IMR-90 (cell line): ENCODE results near the gene AGPAT1. TPM values are rescaled to one million over a fixed set of nuclear protein-coding genes. Genes with fewer than 3 reads are reported as not detected.

Experiments
- ATAC-seq: fragments of 200-7000 bp; cut with Tn5 transposase; 2 replicates; pipeline ENCODE4 v1.9.1; 2020; ENCODE audit warnings: low read depth, mild to moderate bottlenecking, moderate library complexity
- Bru-seq: library from RNA; stranded (reverse); fragments of 400-500 nt; gene quantifications from one replicate; lab custom pipeline; 2021; lab: Mats Ljungman, UMichigan
- BruChase-seq, 2 experiments: library from RNA; stranded (reverse); fragments of 400-500 nt; gene quantifications; one replicate each; lab custom pipeline; 2021; lab: Mats Ljungman, UMichigan
- BruUV-seq: library from RNA; stranded (reverse); fragments of 400-500 nt; replicated peaks from 2 replicates; lab custom pipeline; 2021; lab: Mats Ljungman, UMichigan
- CTCF ChIA-PET: fragments of 300-600 bp; formaldehyde crosslinking; extraction: SDS; loops from one replicate; lab custom pipeline; 2021; ENCODE audit warnings: antibody characterized with exemption; lab: Yijun Ruan, JAX
- POLR2A ChIA-PET: fragments of 300-600 bp; sonication (Branson Sonifier 250); formaldehyde crosslinking; loops from one replicate; lab custom pipeline; 2022; ENCODE audit warnings: antibody characterized with exemption; ENCODE audit not compliant: unreplicated experiment; lab: Charles Lee
- DNase-seq: peaks from one replicate; pipeline ENCODE4 v3.0.0; 2013
- H2AFZ ChIP-seq: replicated peaks from 2 replicates; pipeline ENCODE3; 2013; ENCODE audit warnings: low read length, mild to moderate bottlenecking; ENCODE audit not compliant: poor library complexity
- H2AK5ac ChIP-seq: 2 replicates; pipeline ENCODE4 v1.6.1; 2013; ENCODE audit warnings: low read depth, low read length, inconsistent platforms
- H2AK9ac ChIP-seq: replicated peaks from 2 replicates; pipeline ENCODE3; 2013; ENCODE audit warnings: mild to moderate bottlenecking, low read depth, low read length, moderate library complexity; ENCODE audit not compliant: poor library complexity
- H2BK120ac ChIP-seq: 2 replicates; pipeline ENCODE4 v1.6.1; 2013; ENCODE audit warnings: low read depth, low read length, inconsistent platforms
- H2BK15ac ChIP-seq: 3 replicates; pipeline ENCODE4 v1.6.1; 2013; ENCODE audit warnings: low read depth, low read length, inconsistent platforms
- H2BK20ac ChIP-seq: 2 replicates; pipeline ENCODE4 v1.6.1; 2013; ENCODE audit warnings: low read depth, mild to moderate bottlenecking, inconsistent platforms, low read length, moderate library complexity
- H2BK5ac ChIP-seq: 2 replicates; pipeline ENCODE4 v1.6.1; 2013; ENCODE audit warnings: mild to moderate bottlenecking, low read depth, low read length, inconsistent platforms; ENCODE audit not compliant: poor library complexity, severe bottlenecking
- H3K14ac ChIP-seq: replicated peaks from 2 replicates; pipeline ENCODE4 v1.6.1; 2013; ENCODE audit warnings: low read depth, low read length, inconsistent platforms
- H3K18ac ChIP-seq: 2 replicates; pipeline ENCODE4 v1.6.1; 2013; ENCODE audit warnings: low read depth, low read length, control low read depth
- H3K23ac ChIP-seq: 2 replicates; pipeline ENCODE4 v1.6.1; 2013; ENCODE audit warnings: low read depth, low read length, inconsistent platforms
- H3K27ac ChIP-seq: 2 replicates; pipeline ENCODE4 v1.5.1; 2013; ENCODE audit warnings: mild to moderate bottlenecking, control low read depth, low read length; ENCODE audit not compliant: insufficient read depth
- H3K27me3 ChIP-seq: 2 replicates; pipeline ENCODE4 v1.6.1; 2013; ENCODE audit warnings: low read length; ENCODE audit not compliant: control insufficient read depth, insufficient read depth
- H3K36me3 ChIP-seq: 2 replicates; pipeline ENCODE4 v1.6.1; 2013; ENCODE audit warnings: low read length, mixed read lengths; ENCODE audit not compliant: control insufficient read depth, insufficient read depth
- H3K4ac ChIP-seq: 2 replicates; pipeline ENCODE4 v1.6.1; 2013; ENCODE audit warnings: low read depth, low read length, inconsistent platforms
- H3K4me1 ChIP-seq: 2 replicates; pipeline ENCODE4 v1.6.1; 2013; ENCODE audit warnings: low read length, mixed read lengths; ENCODE audit not compliant: control insufficient read depth, insufficient read depth
- H3K4me2 ChIP-seq: 2 replicates; pipeline ENCODE4 v1.6.1; 2013; ENCODE audit warnings: low read depth, mild to moderate bottlenecking, control low read depth, low read length, moderate library complexity
- H3K4me3 ChIP-seq: 2 replicates; pipeline ENCODE4 v1.5.1; 2013; ENCODE audit warnings: low read depth, mild to moderate bottlenecking, control low read depth, low read length, moderate library complexity; ENCODE audit not compliant: insufficient read depth
- H3K56ac ChIP-seq: 2 replicates; pipeline ENCODE4 v1.6.1; 2013; ENCODE audit warnings: low read length, inconsistent platforms; ENCODE audit not compliant: insufficient read depth; ENCODE audit errors: extremely low read depth
- H3K79me1 ChIP-seq, 2 experiments: 2 replicates each; pipeline ENCODE4 v1.6.1; 2013; ENCODE audit warnings: low read length in 2 of 2, inconsistent platforms in 1 of 2, low read depth in 1 of 2
- H3K9ac ChIP-seq: 2 replicates; pipeline ENCODE4 v1.6.1; 2013; ENCODE audit warnings: low read depth, low read length, control low read depth
- H3K9me1 ChIP-seq: 2 replicates; pipeline ENCODE4 v1.6.1; 2013; ENCODE audit warnings: low read length, inconsistent platforms; ENCODE audit not compliant: insufficient read depth
- H3K9me3 ChIP-seq: 2 replicates; pipeline ENCODE4 v1.6.1; 2013; ENCODE audit warnings: low read length; ENCODE audit not compliant: control insufficient read depth, insufficient read depth
- H4K20me1 ChIP-seq: 2 replicates; pipeline ENCODE4 v1.6.1; 2013; ENCODE audit warnings: low read length, inconsistent platforms; ENCODE audit not compliant: insufficient read depth
- H4K5ac ChIP-seq: 2 replicates; pipeline ENCODE4 v1.6.1; 2013; ENCODE audit warnings: mild to moderate bottlenecking, low read depth, low read length, control low read depth
- H4K8ac ChIP-seq, 2 experiments: 2 replicates each; pipeline ENCODE4 v1.6.1; 2013; ENCODE audit warnings: low read depth in 2 of 2, low read length in 2 of 2, control low read depth in 1 of 2, inconsistent platforms in 1 of 2
- H4K91ac ChIP-seq: 2 replicates; pipeline ENCODE4 v1.6.1; 2013; ENCODE audit warnings: low read depth, low read length, inconsistent platforms; ENCODE audit not compliant: insufficient read depth
- CHD1 ChIP-seq: IDR thresholded peaks from 2 replicates; pipeline ENCODE4 v1.6.1; 2012; ENCODE audit warnings: low read depth, low read length, improper control_type of control experiment
- CTCF ChIP-seq: conservative IDR thresholded peaks from 2 replicates; pipeline ENCODE4 v1.5.1; 2012; ENCODE audit warnings: mild to moderate bottlenecking, low read depth, low read length, improper control_type of control experiment
- MAZ ChIP-seq: IDR thresholded peaks from 2 replicates; pipeline ENCODE4 v1.6.1; 2012; ENCODE audit warnings: low read depth, mild to moderate bottlenecking, low read length, improper control_type of control experiment, moderate library complexity, borderline replicate concordance
- WGBS, 2 experiments: methylation state at CpG; one replicate each; pipeline versions ENCODE4 v1.1.5 to v1.1.7; 2013; ENCODE audit warnings: missing lambda C conversion rate in 2 of 2; ENCODE audit not compliant: insufficient read length in 1 of 2; ENCODE audit errors: extremely low coverage in 2 of 2; 5-methylcytosine and 5-hydroxymethylcytosine counted together
- dilution Hi-C: fragments of 300-500 bp; cut with HindIII; formaldehyde crosslinking; loops from one replicate; pipeline ENCODE4 v1.14.3; 2018; ENCODE audit warnings: low sequenced_read_pairs; ENCODE audit not compliant: unreplicated experiment
- in situ Hi-C: fragments of 300-500 bp; cut with MboI; formaldehyde crosslinking; loops from 3 replicates; pipeline ENCODE4 v1.14.3; 2019; ENCODE audit warnings: low sequenced_read_pairs, inconsistent platforms, mixed read lengths
- intact Hi-C: fragments of 100-400 bp; cut with micrococcal nuclease; formaldehyde crosslinking; loops from 2 replicates; pipeline ENCODE4 v1.10.0; 2022
- long read RNA-seq: library from polyadenylated mRNA; unstranded; transcript quantifications from one replicate; pipeline ENCODE4 v2.0.0, GENCODE V29; 2021; ENCODE audit not compliant: unreplicated experiment
- polyA plus RNA-seq, 3 experiments: library from polyadenylated mRNA; depleted of rRNA; stranded (reverse); fragments of >200 nt; gene quantifications; 2 replicates each; pipeline ENCODE4 v1.2.3, GENCODE V29; 2012; ENCODE audit warnings: low replicate concordance in 1 of 3
- total RNA-seq: library from RNA; depleted of rRNA; stranded (reverse); fragments of >200 nt; gene quantifications from 2 replicates; pipeline ENCODE4 v1.2.3, GENCODE V29; 2012; rRNA removed

AGPAT1 gene
- total RNA-seq (27.2 TPM in 2 replicates), polyA plus RNA-seq (2012; rRNA removed) (116 and 126 TPM in 2 replicates), Bru-seq, nascent RNA (percentile 65 among the genes with signal in this experiment), BruChase-seq, experiment 1, labeled RNA remaining after a 6-hour chase (percentile 77 among the genes with signal in this experiment), BruChase-seq, experiment 2, labeled RNA remaining after a 2-hour chase (percentile 68 among the genes with signal in this experiment)
- polyA plus RNA-seq (2012; cell fraction: cytosol; rRNA removed) = 104 and 146 TPM in 2 replicates
- polyA plus RNA-seq (2012; cell fraction: nucleus; rRNA removed; ENCODE audit: low replicate concordance) = 76.1 and 123 TPM in 2 replicates
- long read RNA-seq, transcript AGPAT1-203 (7 exons, 2,234 nt) = major isoform, 17 of 79 reads
- long read RNA-seq, partial matches to known transcripts = 8 of 79 reads
- long read RNA-seq, other reads (novel, unspliced or antisense) = 50 of 79 reads

GRCh38 chr6:32175711-32176475 is at the start of gene AGPAT1:
Gene AGPAT1 (minus strand): TSS chr6:32176084. CDS start chr6:32171496, 4,588 bp downstream.
- Histone ChIP-seq H2AK5ac (peak within 1 kb of the TSS; percentile 97), H3K18ac (peak within 1 kb of the TSS; percentile 70), H4K5ac (peak within 1 kb of the TSS; percentile 77), H2BK15ac (peak within 1 kb of the TSS; percentile 35; the same call in 2 of the 3 replicates), H4K20me1 (peaks cover 3% of the 10 kb centered on the region; the same call in 1 of the 2 replicates), H3K9me1 (peaks cover 30% of the 10 kb centered on the region), H3K9ac (peak within 1 kb of the TSS; percentile 95), H2AK9ac (peak within 1 kb of the TSS; percentile 99), H2AFZ (peak within 1 kb of the TSS; percentile 93), H3K79me1 (peaks cover 35 to 65% of the 10 kb centered on the region in 2 experiments), H2BK120ac (peak within 1 kb of the TSS; percentile 65), H3K4me2 (peak within 1 kb of the TSS; percentile 98), H3K4me1 (peaks cover 5% of the 10 kb centered on the region), H3K23ac (peak within 1 kb of the TSS; percentile 92), H3K4ac (peak within 1 kb of the TSS; percentile 96), H3K36me3 (peaks cover 8% of the 10 kb centered on the region), H3K27me3 (no peaks in the 10 kb centered on the region), H3K14ac (peak within 1 kb of the TSS; percentile 87), H2BK5ac (peak within 1 kb of the TSS; percentile 90), H3K27ac (peak within 1 kb of the TSS; percentile 96), H3K56ac (peak within 1 kb of the TSS; percentile 91), H3K9me3 (no peaks in the 10 kb centered on the region), H3K4me3 (peak within 1 kb of the TSS; percentile 76), H4K91ac (peak within 1 kb of the TSS; percentile 82), H4K8ac (peak within 1 kb of the TSS; percentile 55 to 89), H2BK20ac (peak within 1 kb of the TSS; percentile 9; the same call in 1 of the 2 replicates)
- in situ Hi-C loops = loop anchor here (10.0 to 25.0 kb wide), 2 partner anchors 201 to 786 kb away; partner anchors contain the start of genes BRD2, DXO and HLA-DMA
- WGBS, 2 experiments = 1% methylated on average over 10 of the region's 27 CpGs; no CpG with 5 or more reads in 1 of the 2 experiments
- DNase-seq (peak; percentile 96), ATAC-seq (peak; percentile 62)
- dilution Hi-C loops = no loop called here
- no TSS peak for BruUV-seq
- CTCF ChIA-PET = no interaction called here
- POLR2A ChIA-PET = interaction anchor here (0.6 kb wide), 1 partner anchor 495 kb away, joined by 3 read pairs; no protein-coding TSS in a partner anchor
- TF ChIP-seq CHD1 = no peak
- 0 out of 2 replicates have a peak, but pooled peaks have one; percentile 4 for TF ChIP-seq CTCF
- TF ChIP-seq MAZ = peak; percentile 97
- intact Hi-C loops = loop anchor here (1.0 to 5.0 kb wide), 3 partner anchors 23 to 59 kb away; no protein-coding TSS in a partner anchor
